ENCODE measurements around the gene PXDC1. TPM values are rescaled to one million over a fixed set of nuclear protein-coding genes. Genes with fewer than 3 reads are reported as not detected.

Gene PXDC1
- total RNA-seq, 2 experiments from 2014 or later, result 0.29 to 0.36 TPM

DNA sequence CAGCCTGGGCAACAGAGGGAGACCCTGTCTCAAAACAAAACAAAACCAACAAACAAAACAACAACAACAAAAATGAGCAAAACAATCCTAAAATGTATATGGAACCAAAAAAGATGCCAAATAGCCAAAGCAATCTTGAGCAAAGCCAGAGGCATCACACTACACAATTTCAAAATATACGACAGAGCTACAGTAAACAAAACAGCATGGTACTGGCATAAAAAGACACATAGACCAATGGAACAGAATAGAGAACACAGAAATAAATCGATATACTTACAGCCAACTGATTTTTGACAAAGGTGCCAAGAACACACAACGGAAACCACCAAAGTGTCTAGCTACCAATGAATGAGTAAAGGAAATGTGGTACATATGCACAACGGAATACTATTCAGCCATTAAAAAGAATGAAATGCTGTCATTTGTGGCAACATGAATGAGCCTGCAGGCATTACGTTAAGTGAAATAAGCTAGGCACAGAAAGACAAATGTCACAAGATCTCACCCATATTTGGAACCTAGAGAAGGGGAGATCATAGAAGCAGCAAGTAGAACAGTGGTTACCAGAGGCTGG is 16.4 kb downstream of the PXDC1 start:
- no peaks in the 10 kb centered on the region for H3K9me3 Mint-ChIP-seq
- ATAC-seq (no peak), DNase-seq (no peak)
- peaks cover 12% of the 10 kb centered on the region for H3K27me3 Mint-ChIP-seq
- H3K27ac Mint-ChIP-seq, result no peak overlapping the region
- ChIA-PET POLR2A (interaction anchor here (0.6 to 1.1 kb wide), 2 partner anchors 35 to 243 kb away, joined by 3 read pairs; no protein-coding TSS in a partner anchor), CTCF (interaction anchor here (6.5 kb wide), 1 partner anchor 453 kb away, joined by 89 read pairs; no protein-coding TSS in a partner anchor)
- intact Hi-C loops (cut with micrococcal nuclease), result no loop called here
- no peaks in the 10 kb centered on the region for H3K36me3 Mint-ChIP-seq (ENCODE audit: low read depth)
- no peak overlapping the region for H3K4me3 Mint-ChIP-seq
- H3K4me1 Mint-ChIP-seq (ENCODE audit: low read depth), result peaks cover 1% of the 10 kb centered on the region
- TF ChIP-seq, protein P1, sequence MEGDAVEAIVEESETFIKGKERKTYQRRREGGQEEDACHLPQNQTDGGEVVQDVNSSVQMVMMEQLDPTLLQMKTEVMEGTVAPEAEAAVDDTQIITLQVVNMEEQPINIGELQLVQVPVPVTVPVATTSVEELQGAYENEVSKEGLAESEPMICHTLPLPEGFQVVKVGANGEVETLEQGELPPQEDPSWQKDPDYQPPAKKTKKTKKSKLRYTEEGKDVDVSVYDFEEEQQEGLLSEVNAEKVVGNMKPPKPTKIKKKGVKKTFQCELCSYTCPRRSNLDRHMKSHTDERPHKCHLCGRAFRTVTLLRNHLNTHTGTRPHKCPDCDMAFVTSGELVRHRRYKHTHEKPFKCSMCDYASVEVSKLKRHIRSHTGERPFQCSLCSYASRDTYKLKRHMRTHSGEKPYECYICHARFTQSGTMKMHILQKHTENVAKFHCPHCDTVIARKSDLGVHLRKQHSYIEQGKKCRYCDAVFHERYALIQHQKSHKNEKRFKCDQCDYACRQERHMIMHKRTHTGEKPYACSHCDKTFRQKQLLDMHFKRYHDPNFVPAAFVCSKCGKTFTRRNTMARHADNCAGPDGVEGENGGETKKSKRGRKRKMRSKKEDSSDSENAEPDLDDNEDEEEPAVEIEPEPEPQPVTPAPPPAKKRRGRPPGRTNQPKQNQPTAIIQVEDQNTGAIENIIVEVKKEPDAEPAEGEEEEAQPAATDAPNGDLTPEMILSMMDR (IDR thresholded peaks at IDR 0.05), result no peak

DNA sequence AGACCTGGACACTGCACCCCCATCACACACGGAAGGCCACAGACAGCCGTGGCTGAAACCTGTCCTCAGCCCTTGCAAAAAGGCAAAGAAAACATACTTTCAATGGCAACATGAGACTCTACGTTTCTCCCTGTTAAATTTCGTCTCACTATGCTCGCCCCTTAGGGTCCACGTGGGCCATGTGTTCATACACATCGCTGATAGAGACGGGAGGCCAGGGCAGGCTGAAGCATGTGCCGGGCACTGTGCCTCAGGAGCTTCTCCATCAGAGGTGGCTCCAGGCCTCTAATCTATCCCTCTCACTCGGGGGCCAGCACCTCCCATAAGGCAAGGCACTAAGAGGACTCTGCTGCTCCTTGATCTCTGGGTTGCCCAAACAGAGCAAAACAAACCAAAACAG is 17.5 kb downstream of the PXDC1 start:
- Mint-ChIP-seq H3K9me3 (no peaks in the 10 kb centered on the region), H3K4me1 (ENCODE audit: low read depth) (peaks cover 1% of the 10 kb centered on the region), H3K27ac (no peak overlapping the region), H3K27me3 (peaks cover 12% of the 10 kb centered on the region), H3K36me3 (ENCODE audit: low read depth) (no peaks in the 10 kb centered on the region), H3K4me3 (no peak overlapping the region)
- TF ChIP-seq, protein P1 (IDR thresholded peaks at IDR 0.05), result no peak
- ChIA-PET POLR2A (no interaction called here), CTCF (interaction anchor here (0.8 to 6.5 kb wide), 2 partner anchors 261 to 452 kb away, joined by 3 to 89 read pairs; no protein-coding TSS in a partner anchor)
- ATAC-seq, result no peak
- DNase-seq, result no peak
- intact Hi-C loops (cut with micrococcal nuclease), result loop anchor here (5.0 kb wide), 1 partner anchor 322 kb away; no protein-coding TSS in a partner anchor

DNA sequence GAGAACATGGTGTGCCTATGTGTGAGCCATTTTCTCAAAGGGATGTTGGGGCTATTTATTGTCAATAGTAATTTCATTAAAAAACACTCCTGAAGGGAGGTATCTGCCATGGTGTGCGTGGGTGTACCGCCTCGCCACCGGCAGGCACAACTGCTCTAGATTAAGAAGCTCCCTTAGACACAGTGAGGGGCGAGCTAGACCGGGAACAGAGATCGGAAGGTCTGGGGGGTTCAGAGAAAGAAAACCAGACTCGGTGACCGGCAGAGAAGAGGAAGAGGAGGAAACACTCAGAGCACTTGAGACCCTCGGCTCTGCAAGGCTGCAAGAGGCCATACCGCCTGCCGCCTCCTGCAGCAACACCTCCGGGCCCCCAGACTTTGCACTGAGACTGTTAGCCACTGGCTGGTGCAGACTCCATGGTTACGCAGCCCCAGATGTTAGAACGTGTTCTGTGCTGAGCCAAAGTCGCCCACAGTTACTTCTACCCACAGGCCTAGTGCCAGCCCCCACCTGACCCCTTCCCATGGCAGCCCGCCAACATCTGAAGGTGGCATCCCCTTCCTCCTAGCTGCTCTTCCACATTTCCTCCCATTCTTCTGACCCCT is 18.1 kb downstream of the PXDC1 start:
- CTCF ChIA-PET, result interaction anchor here (0.7 to 6.5 kb wide), 15 partner anchors 9 to 469 kb away, joined by 3 to 89 read pairs (median 5); no protein-coding TSS in a partner anchor
- TF ChIP-seq, protein P1 (IDR thresholded peaks at IDR 0.05), result no peak
- no peak overlapping the region for H3K4me3 Mint-ChIP-seq
- peaks cover 12% of the 10 kb centered on the region for H3K27me3 Mint-ChIP-seq
- no peak for DNase-seq
- no peaks in the 10 kb centered on the region for H3K9me3 Mint-ChIP-seq
- peaks cover 1% of the 10 kb centered on the region for H3K4me1 Mint-ChIP-seq (ENCODE audit: low read depth)
- no peak overlapping the region for H3K27ac Mint-ChIP-seq
- intact Hi-C loops (cut with micrococcal nuclease), result loop anchor here (5.0 kb wide), 1 partner anchor 321 kb away; no protein-coding TSS in a partner anchor
- POLR2A ChIA-PET, result no interaction called here
- no peaks in the 10 kb centered on the region for H3K36me3 Mint-ChIP-seq (ENCODE audit: low read depth)
- no peak for ATAC-seq

DNA sequence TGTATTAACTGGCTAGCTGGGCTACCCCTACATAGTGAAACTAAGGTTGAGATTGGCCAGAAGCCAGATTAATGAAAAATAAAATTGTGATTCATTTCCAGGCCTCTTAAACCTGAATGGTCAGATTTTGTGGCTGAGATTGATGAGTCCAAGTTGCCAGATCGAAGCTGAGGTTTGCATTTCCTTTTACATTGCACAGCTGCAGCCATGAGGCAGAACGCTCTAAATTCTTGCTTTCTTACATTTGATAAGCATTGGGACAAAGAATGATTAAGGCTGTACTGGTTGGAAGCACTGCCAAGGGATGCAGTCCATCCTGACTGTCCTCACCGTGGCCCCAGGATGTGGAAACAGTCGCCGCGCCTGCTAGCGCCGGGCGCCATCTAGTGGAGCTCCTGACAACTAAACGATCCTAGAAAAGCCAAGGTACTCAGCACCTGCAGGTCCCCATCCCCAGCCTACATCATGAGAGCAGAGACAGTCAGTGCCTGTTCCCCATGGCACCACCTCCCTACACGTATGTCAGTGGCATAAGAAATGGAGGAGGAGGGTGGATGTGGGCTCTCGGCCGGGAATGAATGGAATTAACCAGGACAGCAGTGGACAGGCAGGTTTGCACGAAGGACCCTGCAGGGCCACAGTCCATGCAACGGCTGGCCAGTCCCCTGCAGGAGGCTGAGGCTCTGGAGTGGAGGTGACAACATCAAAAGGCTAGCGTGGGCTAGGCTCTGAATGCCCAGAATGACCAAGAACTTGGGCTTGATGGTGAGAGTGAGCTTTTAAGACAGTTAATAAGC is 19.0 kb downstream of the PXDC1 start:
- H3K36me3 Mint-ChIP-seq (ENCODE audit: low read depth), result no peaks in the 10 kb centered on the region
- ChIA-PET CTCF (interaction anchor here (0.6 to 6.5 kb wide), 40 partner anchors 10 to 613 kb away, joined by 3 to 89 read pairs (median 4); no protein-coding TSS in a partner anchor), POLR2A (no interaction called here)
- H3K4me3 Mint-ChIP-seq, result no peak overlapping the region
- H3K9me3 Mint-ChIP-seq, result no peaks in the 10 kb centered on the region
- peak; percentile 75 for DNase-seq
- H3K27ac Mint-ChIP-seq, result no peak overlapping the region
- intact Hi-C loops (cut with micrococcal nuclease), result loop anchor here (1.0 to 5.0 kb wide), 2 partner anchors 320 to 453 kb away; no protein-coding TSS in a partner anchor
- ATAC-seq, result peak; percentile 77
- TF ChIP-seq, protein P1 (IDR thresholded peaks at IDR 0.05), result peak; percentile 93
- H3K27me3 Mint-ChIP-seq, result peaks cover 12% of the 10 kb centered on the region
- H3K4me1 Mint-ChIP-seq (ENCODE audit: low read depth), result peaks cover 1% of the 10 kb centered on the region
